Melanocyte of skin (primary cell): ENCODE measurements around the gene KLHDC7A. TPM values are rescaled to one million over a fixed set of nuclear protein-coding genes. Genes with fewer than 3 reads are reported as not detected.

Source experiments
- small RNA-seq, 2 donors: library from RNA; depleted of rRNA; stranded (forward); fragments of <200 nt; gene quantifications; one replicate each; pipeline ENCODE3, GENCODE V24; 2012
- total RNA-seq, 2 donors: library from RNA; depleted of rRNA; stranded (reverse); fragments of >200 nt; gene quantifications; 2 replicates each; pipeline ENCODE4 v1.2.3, GENCODE V29; 2012

Gene KLHDC7A
- total RNA-seq: not detected

DNA sequence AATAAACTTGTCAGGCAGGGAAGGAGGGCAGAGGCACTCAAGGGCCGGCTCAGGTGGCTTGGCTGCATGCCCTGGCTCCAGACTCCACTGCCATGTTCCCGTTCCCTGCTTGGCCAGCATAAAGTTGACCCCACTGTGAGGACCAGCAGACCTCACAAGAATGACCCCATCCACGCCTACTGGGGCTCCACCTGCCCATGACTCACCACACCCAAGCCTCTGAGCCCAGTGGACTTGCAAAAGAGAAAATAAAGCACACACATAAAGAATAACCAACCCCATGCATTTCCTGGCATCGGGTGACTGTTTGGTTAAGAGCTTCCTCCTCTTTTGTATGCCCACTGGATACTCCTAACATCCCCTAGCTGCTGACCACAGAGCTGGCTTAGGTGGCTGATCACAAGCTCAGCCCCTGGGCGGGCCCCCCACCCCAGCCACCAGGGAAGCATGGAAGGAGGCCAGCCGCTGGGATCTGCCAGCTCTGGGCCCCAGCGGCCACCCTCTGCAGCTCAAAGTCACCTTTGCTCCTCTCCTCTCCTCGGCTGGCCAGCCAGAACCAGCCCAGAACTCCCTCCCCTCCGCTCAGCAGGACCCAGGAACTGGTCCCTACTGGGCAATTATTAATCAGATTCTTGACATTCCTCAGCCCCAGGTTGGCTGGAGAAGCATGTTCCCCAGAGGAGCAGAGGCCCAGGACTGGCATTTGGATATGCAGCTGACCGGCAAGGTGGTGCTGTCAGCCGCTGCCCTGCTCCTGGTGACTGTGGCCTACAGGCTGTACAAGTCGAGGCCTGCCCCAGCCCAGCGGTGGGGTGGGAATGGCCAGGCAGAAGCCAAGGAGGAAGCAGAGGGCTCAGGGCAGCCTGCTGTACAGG, at the start of gene KLHDC7A:
KLHDC7A (plus strand) TSS at position 616 of the 875 bp plus-strand sequence; CDS start at position 668, 52 bp downstream.

Small RNAs within 50 kb of the gene (small RNA-seq; reads per million reads assigned to genes)
- gene DYNLL1P3: 0 to 0.35 reads per million in 2 donors

Other genes with a start within 250 kb of the KLHDC7A start
- gene PAX7, start 149.9 kb downstream of the KLHDC7A start, total RNA-seq: not detected